Heart left ventricle (tissue), 13 donors: ENCODE data around the gene POU6F2.

Source experiments
- CTCF ChIP-seq, 12 donors: fragments of 200-600 bp; sonication (generic) in 4 of 12; IDR thresholded peaks; one replicate each; pipeline versions ENCODE4 v1.5.0 to v1.8.0; 2018 to 2022; ENCODE audit warnings: antibody characterized with exemption in 12 of 12, mild to moderate bottlenecking in 5 of 12
- POLR2A ChIP-seq, 2 donors: fragments of 450-650 bp; IDR thresholded peaks; one replicate each; pipeline ENCODE4 v1.6.1; 2017; ENCODE audit warnings: antibody characterized with exemption in 2 of 2, mild to moderate bottlenecking in 2 of 2, moderate library complexity in 2 of 2
- donor health status: ischemic (EF 13 %, LVEDD 7.1; RV severe dilation, severe dysfunction).
- donor health status: DM: no; HTN: yes; CAD: no.
- donor health status: DM: no; HTN: no; CAD: no.
- donor health status: ischemic (EF 25% LVEDD 6.9; RV normal size, moderate dysfunction).
- donor health status: ischemic (EF 25% LVEDD 5.7; RV mildly dilated, moderate dysfunction).
- donor health status: ischemic (EF 35%, LVEDD 5.7; RV mildly dilated, moderate dysfunction).
- donor health status: nonischemic (EF 11% LVEDD 7.7; RV severe dilation, severe dysfunction).
- donor health status: DM: yes; HTN: yes; CAD: no.
- donor health status: PGD.
- donor health status: ischemic (EF 29% LVEDD 5.4; RV normal size, mild dysfunction).
- donor health status: nonischemic (EF 23%, LVEDD 6.1; RV moderate dilation, normal function).

DNA sequence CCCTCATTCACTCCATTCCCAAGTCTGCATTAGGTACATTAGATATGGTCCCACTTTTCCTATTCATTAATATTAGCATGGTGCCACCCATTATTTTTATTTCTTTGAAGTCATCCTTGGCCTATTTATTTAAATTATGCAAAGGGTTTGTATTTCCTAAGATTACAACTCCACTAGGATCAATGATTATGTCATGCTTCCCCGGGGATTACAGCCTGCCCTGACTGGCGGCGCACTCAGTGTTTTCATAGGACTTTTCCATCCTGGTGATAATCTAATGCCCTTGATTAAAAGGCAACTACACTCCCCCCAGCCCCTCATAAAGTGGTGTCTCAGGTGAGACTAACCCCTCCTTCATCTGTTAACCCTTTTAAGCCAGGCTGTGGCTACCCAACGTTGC is 187.2 kb downstream of the POU6F2 start:
- TF ChIP-seq CTCF (IDR thresholded peaks at IDR 0.05) (no peak), POLR2A (IDR thresholded peaks at IDR 0.05) (no peak)
